Body of pancreas (tissue), 4 donors: ENCODE measurements around the gene SETBP1.

Source experiments
- CTCF ChIP-seq, 7 experiments: fragments of 450-650 bp in 4 of 7; fragments of 200-600 bp in 3 of 7; sonication (generic) in 3 of 7; IDR thresholded peaks; one replicate each; pipeline ENCODE4 v1.5.1; 2016 to 2019; ENCODE audit warnings: antibody characterized with exemption in 7 of 7
- POLR2A ChIP-seq, 3 donors: fragments of 450-650 bp; IDR thresholded peaks; one replicate each; pipeline ENCODE4 v1.6.1; 2016; ENCODE audit warnings: antibody characterized with exemption in 3 of 3, mild to moderate bottlenecking in 2 of 3

GRCh38 chr18:45060102-45060501 lies 379.4 kb downstream of the SETBP1 start:
- TF ChIP-seq CTCF (IDR thresholded peaks at IDR 0.05) = no peak
- no peak for TF ChIP-seq POLR2A (IDR thresholded peaks at IDR 0.05)
